ENCODE data around the gene PRKD3. TPM values are rescaled to one million over a fixed set of nuclear protein-coding genes. Genes with fewer than 3 reads are reported as not detected.

The PRKD3 gene
- total RNA-seq, 2 experiments from 2014 or later, result 13.0 TPM

- Mint-ChIP-seq H3K27ac (no peak overlapping the region), H3K27me3 (ENCODE audit: low read depth) (peaks cover 9% of the 10 kb centered on the region), H3K9me3 (no peaks in the 10 kb centered on the region), H3K4me3 (no peak overlapping the region), H3K36me3 (ENCODE audit: low read depth) (no peaks in the 10 kb centered on the region), H3K4me1 (ENCODE audit: low read depth) (peaks cover 3% of the 10 kb centered on the region)
- CTCF ChIA-PET, result no interaction called here
- no peak for DNase-seq
- intact Hi-C loops (cut with micrococcal nuclease), result no loop called here
Measured at GRCh38 chr2:37338933-37339332, 14.3 kb upstream of the PRKD3 start.

DNA sequence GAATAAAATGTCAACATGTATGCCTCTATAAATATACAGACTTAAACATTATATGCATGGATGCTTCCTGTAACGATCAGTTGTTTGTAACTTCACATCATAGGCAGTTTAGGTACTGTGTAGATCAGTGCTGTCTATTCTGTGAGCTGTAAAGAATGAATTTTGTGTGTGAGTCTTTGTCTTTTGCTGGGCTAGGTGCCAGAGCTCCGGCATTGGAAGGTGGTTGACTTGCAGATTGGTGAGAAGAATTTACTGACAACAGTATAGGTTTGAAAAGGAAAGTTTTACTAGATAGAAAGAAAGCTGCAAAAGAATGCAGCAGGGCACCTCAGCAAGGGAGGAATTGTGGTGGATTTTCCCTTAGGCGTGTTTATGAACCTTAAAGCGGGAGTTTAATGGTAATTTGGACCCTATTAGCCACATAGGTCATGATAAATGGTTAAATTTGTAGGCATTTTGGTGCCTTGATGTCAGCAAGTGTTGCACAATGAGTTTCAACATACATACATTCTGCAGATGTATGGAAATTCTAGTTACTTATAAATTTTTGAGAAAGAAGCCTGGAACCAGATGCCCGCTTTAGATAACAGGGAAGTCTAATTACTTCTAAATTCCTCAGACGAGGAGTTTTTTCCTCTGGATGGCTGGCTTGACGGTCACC is 13.1 kb upstream of the PRKD3 start:
- no peak for DNase-seq
- Mint-ChIP-seq H3K27ac (no peak overlapping the region), H3K9me3 (no peaks in the 10 kb centered on the region), H3K4me1 (ENCODE audit: low read depth) (no peaks in the 10 kb centered on the region), H3K36me3 (ENCODE audit: low read depth) (no peaks in the 10 kb centered on the region), H3K4me3 (no peak overlapping the region), H3K27me3 (ENCODE audit: low read depth) (peaks cover 7% of the 10 kb centered on the region)
- intact Hi-C loops (cut with micrococcal nuclease), result no loop called here
- CTCF ChIA-PET, result interaction anchor here (0.7 to 0.9 kb wide), 2 partner anchors 18 to 78 kb away, joined by 3 to 6 read pairs; no protein-coding TSS in a partner anchor

DNA sequence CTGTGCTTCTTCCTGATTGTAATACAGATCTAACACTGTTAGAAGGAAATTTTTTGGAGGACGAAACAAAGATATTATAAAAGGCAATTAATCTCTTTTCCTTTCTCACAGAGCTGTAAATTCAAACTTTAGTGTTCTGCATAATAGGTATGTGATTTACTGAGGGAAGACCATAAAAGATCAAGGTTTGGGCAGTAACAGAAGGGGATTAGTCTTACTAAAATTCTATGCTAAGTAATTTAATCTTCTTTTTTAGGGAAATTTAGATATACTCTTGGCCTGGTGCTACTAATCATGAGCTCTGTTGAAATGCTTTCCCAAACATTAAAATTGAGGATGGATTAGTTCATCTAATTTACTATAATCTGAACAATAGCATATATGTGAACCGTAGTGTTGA is 11.0 kb upstream of the PRKD3 start:
- intact Hi-C loops (cut with micrococcal nuclease), result no loop called here
- Mint-ChIP-seq H3K4me1 (ENCODE audit: low read depth) (no peaks in the 10 kb centered on the region), H3K27ac (no peak overlapping the region), H3K36me3 (ENCODE audit: low read depth) (no peaks in the 10 kb centered on the region), H3K4me3 (no peak overlapping the region), H3K9me3 (no peaks in the 10 kb centered on the region), H3K27me3 (ENCODE audit: low read depth) (peaks cover 4% of the 10 kb centered on the region)
- CTCF ChIA-PET, result no interaction called here
- DNase-seq, result no peak

GRCh38 chr2:37333256-37333655 is 8.6 kb upstream of the PRKD3 start:
- H3K27me3 Mint-ChIP-seq (ENCODE audit: low read depth), result peaks cover 4% of the 10 kb centered on the region
- no peak overlapping the region for H3K27ac Mint-ChIP-seq
- H3K4me3 Mint-ChIP-seq, result no peak overlapping the region
- CTCF ChIA-PET, result no interaction called here
- no peaks in the 10 kb centered on the region for H3K9me3 Mint-ChIP-seq
- no peak for DNase-seq
- no peaks in the 10 kb centered on the region for H3K36me3 Mint-ChIP-seq (ENCODE audit: low read depth)
- intact Hi-C loops (cut with micrococcal nuclease), result no loop called here
- no peaks in the 10 kb centered on the region for H3K4me1 Mint-ChIP-seq (ENCODE audit: low read depth)

DNA sequence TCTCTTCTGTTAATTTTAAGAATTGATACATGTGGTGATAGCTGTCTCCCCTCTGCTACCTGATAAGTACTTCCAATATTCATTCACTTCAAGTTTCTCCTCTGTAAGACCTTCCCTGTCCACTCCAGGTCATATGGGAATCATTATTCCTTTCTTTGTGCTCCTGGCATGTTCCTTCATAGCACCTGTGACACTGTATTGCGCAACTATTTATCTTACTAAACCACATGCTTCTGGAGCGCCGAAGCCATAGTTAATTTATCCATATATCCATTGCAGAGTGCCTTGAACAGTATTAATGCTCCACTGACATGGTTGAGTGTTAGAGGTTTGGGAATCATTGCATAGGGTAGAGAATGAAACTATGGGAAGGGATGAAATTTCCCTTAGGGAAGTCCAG is 7.9 kb upstream of the PRKD3 start:
- Mint-ChIP-seq H3K9me3 (no peaks in the 10 kb centered on the region), H3K4me1 (ENCODE audit: low read depth) (no peaks in the 10 kb centered on the region), H3K4me3 (no peak overlapping the region), H3K27ac (no peak overlapping the region), H3K27me3 (ENCODE audit: low read depth) (peaks cover 5% of the 10 kb centered on the region), H3K36me3 (ENCODE audit: low read depth) (no peaks in the 10 kb centered on the region)
- intact Hi-C loops (cut with micrococcal nuclease), result no loop called here
- DNase-seq, result no peak
- CTCF ChIA-PET, result no interaction called here

- no peaks in the 10 kb centered on the region for H3K36me3 Mint-ChIP-seq (ENCODE audit: low read depth)
- peaks cover 14% of the 10 kb centered on the region for H3K27me3 Mint-ChIP-seq (ENCODE audit: low read depth)
- intact Hi-C loops (cut with micrococcal nuclease), result no loop called here
Measured at GRCh38 chr2:37330681-37331080, 6.0 kb upstream of the PRKD3 start.

GRCh38 chr2:37326866-37327634 is 2.4 kb upstream of the PRKD3 start:
- Mint-ChIP-seq H3K27ac (no peak overlapping the region), H3K4me3 (no peak overlapping the region), H3K9me3 (no peaks in the 10 kb centered on the region), H3K27me3 (ENCODE audit: low read depth) (peaks cover 19% of the 10 kb centered on the region), H3K36me3 (ENCODE audit: low read depth) (peaks cover 3% of the 10 kb centered on the region), H3K4me1 (ENCODE audit: low read depth) (peaks cover 17% of the 10 kb centered on the region)
- intact Hi-C loops (cut with micrococcal nuclease), result no loop called here
- CTCF ChIA-PET, result no interaction called here
- no peak for DNase-seq

More at GRCh38 chr2:37330681-37331080, 6.0 kb upstream of the PRKD3 start:
- Mint-ChIP-seq H3K4me1 (ENCODE audit: low read depth) (peaks cover under 1% of the 10 kb centered on the region), H3K9me3 (no peaks in the 10 kb centered on the region), H3K27ac (no peak overlapping the region), H3K4me3 (no peak overlapping the region)
- CTCF ChIA-PET, result interaction anchor here (1.9 kb wide), 1 partner anchor 65 kb away, joined by 14 read pairs; no protein-coding TSS in a partner anchor
- no peak for DNase-seq

DNA sequence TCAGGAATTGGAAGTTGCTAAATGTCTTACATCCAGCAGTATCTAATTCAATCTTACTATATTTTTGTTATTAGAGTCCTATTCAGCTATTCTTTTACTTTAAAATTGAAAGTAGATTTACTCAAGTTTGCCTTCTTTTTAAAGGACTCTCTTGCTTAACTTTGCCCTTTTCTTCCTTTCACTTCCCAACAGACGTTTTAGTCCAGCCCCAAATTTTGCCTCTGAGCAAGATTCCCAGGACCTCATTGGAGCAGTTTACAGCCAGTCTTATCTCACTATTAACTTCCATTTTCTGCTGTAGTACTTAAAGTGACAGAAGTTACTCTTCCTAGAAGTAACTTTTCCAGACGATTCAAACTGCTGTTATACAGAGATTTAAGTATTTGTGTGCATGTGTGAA is 1.7 kb upstream of the PRKD3 start:
- CTCF ChIA-PET, result no interaction called here
- Mint-ChIP-seq H3K27me3 (ENCODE audit: low read depth) (peaks cover 19% of the 10 kb centered on the region), H3K9me3 (no peaks in the 10 kb centered on the region), H3K27ac (no peak overlapping the region), H3K4me1 (ENCODE audit: low read depth) (peaks cover 25% of the 10 kb centered on the region), H3K36me3 (ENCODE audit: low read depth) (peaks cover 3% of the 10 kb centered on the region), H3K4me3 (no peak overlapping the region)
- intact Hi-C loops (cut with micrococcal nuclease), result no loop called here
- no peak for DNase-seq

GRCh38 chr2:37325625-37326071 is 1.0 kb upstream of the PRKD3 start:
- H3K4me1 Mint-ChIP-seq (ENCODE audit: low read depth), result peaks cover 27% of the 10 kb centered on the region
- intact Hi-C loops (cut with micrococcal nuclease), result loop anchor here (2.0 kb wide), 2 partner anchors 169 to 241 kb away; partner anchors contain the start of genes EIF2AK2, GPATCH11 and HEATR5B
- DNase-seq, result no peak
- peak overlapping the region; percentile 70 for H3K4me3 Mint-ChIP-seq
- H3K27me3 Mint-ChIP-seq (ENCODE audit: low read depth), result peaks cover 17% of the 10 kb centered on the region
- H3K27ac Mint-ChIP-seq, result no peak overlapping the region
- H3K9me3 Mint-ChIP-seq, result no peaks in the 10 kb centered on the region
- peaks cover 3% of the 10 kb centered on the region for H3K36me3 Mint-ChIP-seq (ENCODE audit: low read depth)
- CTCF ChIA-PET, result no interaction called here

DNA sequence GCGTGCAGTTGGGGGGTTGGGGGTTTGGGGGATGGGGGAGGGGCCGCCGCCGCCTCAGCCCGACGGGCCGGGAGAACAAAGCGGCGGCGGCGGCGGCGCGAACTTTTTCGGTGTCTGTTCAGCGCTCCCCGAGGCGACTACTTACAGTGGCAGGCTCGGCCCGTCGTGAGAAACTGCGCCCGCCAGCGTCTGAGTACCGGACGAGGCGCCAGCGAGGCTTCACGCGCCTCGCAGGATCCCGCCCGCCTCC is 172 bp downstream of the PRKD3 start:
- Mint-ChIP-seq H3K4me1 (ENCODE audit: low read depth) (peaks cover 31% of the 10 kb centered on the region), H3K4me3 (peak overlapping the region; percentile 66), H3K27ac (no peak overlapping the region), H3K36me3 (ENCODE audit: low read depth) (peaks cover 5% of the 10 kb centered on the region), H3K9me3 (no peaks in the 10 kb centered on the region), H3K27me3 (ENCODE audit: low read depth) (peaks cover 19% of the 10 kb centered on the region)
- CTCF ChIA-PET, result no interaction called here
- intact Hi-C loops (cut with micrococcal nuclease), result loop anchor here (1.0 to 5.0 kb wide), 6 partner anchors 168 to 967 kb away; partner anchors contain the start of genes CDC42EP3, CRIM1, EIF2AK2 and GPATCH11
- DNase-seq, result peak; percentile 76

GRCh38 chr2:37323781-37324535 is 675 bp downstream of the PRKD3 start:
- CTCF ChIA-PET, result interaction anchor here (1.1 to 1.8 kb wide), 2 partner anchors 47 to 77 kb away, joined by 3 read pairs; no protein-coding TSS in a partner anchor
- Mint-ChIP-seq H3K36me3 (ENCODE audit: low read depth) (peaks cover 5% of the 10 kb centered on the region), H3K9me3 (no peaks in the 10 kb centered on the region), H3K27me3 (ENCODE audit: low read depth) (peaks cover 19% of the 10 kb centered on the region), H3K4me3 (peak overlapping the region; percentile 93), H3K4me1 (ENCODE audit: low read depth) (peaks cover 33% of the 10 kb centered on the region), H3K27ac (peak overlapping the region; percentile 84)
- peak; percentile 51 for DNase-seq
- intact Hi-C loops (cut with micrococcal nuclease), result loop anchor here (1.0 to 5.0 kb wide), 10 partner anchors 21 to 967 kb away; partner anchors contain the start of genes CDC42EP3, CEBPZ, CRIM1 and EIF2AK2

DNA sequence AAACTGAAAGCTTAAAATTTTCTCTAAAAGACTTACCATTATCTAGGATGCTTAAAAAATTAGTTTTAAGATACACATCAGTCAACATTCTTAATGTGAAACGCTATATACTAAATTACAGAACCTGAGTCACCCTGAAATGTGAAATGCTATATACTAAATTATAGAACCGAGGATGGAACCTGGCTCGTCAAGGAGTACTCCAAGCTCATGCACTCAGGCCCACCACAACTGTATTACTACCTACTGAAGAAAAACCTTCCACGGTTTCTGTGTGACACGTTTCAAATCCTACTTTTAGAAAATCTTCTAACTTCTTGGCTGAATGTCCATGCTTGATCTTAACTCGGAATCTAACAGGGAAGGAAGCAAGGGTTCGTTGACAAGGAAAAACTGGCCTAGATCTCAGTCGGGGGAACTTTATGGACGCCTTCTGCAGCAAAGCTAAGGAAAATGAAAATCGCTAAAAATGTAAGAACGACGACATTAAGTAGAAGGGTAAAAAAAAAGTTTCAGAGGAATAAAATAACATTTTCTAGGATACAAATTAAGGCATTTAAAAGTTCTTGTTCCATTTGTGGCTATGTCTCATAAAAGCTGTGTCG is 1.4 kb downstream of the PRKD3 start:
- intact Hi-C loops (cut with micrococcal nuclease), result loop anchor here (1.0 to 5.0 kb wide), 7 partner anchors 22 to 966 kb away; partner anchors contain the start of genes CDC42EP3, CEBPZ, CRIM1 and NDUFAF7
- peak overlapping the region; percentile 84 for H3K27ac Mint-ChIP-seq
- peaks cover 19% of the 10 kb centered on the region for H3K27me3 Mint-ChIP-seq (ENCODE audit: low read depth)
- peak overlapping the region; percentile 93 for H3K4me3 Mint-ChIP-seq
- peaks cover 40% of the 10 kb centered on the region for H3K4me1 Mint-ChIP-seq (ENCODE audit: low read depth)
- CTCF ChIA-PET, result interaction anchor here (1.1 to 1.8 kb wide), 2 partner anchors 46 to 77 kb away, joined by 3 read pairs; no protein-coding TSS in a partner anchor
- H3K36me3 Mint-ChIP-seq (ENCODE audit: low read depth), result peaks cover 5% of the 10 kb centered on the region
- DNase-seq, result no peak
- H3K9me3 Mint-ChIP-seq, result no peaks in the 10 kb centered on the region
